HG03460 (cell line): ENCODE results near the gene TMEM273.

ENCODE experiments used
- ATAC-seq: cut with Tn5 transposase; IDR thresholded peaks from one replicate; pipeline ENCODE4 v1.9.1; 2021; ENCODE audit not compliant: unreplicated experiment

TMEM273 gene

GRCh38 chr10:49143249-49143648, 44.9 kb downstream of the TMEM273 start:
- ATAC-seq: no peak

DNA sequence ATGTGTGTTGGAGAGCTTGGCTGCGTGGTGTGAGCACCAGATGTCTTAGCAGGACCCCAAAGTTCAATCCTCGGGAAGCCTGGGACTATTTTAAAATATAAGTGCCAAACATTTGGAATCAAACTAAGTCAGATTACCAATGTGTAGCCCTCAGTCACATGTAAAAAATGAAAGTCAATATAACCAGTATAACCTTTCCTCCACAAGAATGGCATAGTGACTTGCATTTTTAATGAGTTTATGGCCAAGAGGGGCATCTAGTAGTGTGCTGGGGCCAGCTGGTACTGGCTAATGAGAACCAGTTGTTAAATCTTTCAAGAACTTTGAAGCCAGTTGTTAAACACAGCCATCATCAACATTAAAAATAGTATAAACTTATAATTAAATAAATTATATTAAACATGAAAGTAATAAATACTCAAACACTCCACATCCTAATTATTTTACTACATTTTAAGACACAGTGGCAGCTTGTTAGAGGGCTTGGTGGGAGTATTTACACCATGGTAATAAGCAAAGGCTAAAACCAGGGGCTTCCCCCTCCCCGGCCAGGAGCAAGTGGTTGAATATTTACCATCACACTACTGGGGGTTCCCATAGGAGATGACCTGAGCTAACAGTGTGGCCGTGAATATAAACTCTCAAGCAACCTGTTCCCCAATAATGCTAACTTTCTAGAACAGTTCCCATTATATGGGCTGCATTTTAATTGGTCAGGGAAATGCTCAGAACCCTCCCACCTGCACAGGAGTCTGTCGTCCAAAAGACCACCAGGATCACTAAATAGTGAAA, 46.5 kb downstream of the TMEM273 start:
- ATAC-seq: peak; percentile 88

- no peak for ATAC-seq
These were observed 47.6 kb downstream of the TMEM273 start for GRCh38 chr10:49140304-49141177.

GRCh38 chr10:49139846-49140195, 48.4 kb downstream of the TMEM273 start:
- ATAC-seq: no peak

DNA sequence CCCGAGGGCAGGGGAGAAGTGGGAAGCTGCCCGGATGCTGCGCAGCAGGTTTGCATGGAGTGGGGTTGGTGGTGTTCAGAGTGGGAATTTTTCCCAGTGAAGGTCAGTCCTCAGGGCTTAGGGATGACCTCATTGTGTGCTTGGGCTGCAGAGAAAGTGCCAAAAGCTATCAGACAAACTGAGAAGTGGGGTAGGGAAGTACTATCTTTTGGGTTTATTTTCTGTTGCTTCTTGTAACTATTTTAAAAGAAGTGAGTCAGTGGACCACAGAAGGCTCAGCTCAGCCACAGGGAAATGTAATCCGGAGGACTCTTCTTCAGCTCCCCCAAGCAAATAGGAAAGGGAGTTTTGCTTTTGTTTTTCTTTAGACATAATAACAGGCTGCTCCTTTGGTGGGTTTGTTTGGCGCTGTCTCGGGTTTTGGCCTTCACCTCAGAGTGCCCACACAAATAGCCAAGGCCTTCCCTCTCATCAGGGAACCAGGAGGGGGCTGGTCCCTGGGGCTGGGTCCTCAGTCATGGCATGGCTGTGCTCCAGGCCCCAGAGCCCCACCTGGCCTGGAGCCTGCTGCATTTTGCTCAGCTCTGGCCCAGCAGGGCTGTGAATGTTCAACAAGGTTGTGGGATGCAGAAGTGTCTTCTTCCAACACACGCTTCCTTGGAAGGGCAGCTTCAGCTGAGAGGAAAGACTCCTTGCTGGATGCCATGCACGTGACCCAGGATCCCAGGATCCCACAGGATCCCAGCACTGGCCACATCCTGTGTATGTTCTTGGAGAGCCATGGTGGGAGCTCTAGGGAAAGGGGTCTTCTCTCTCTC, 49.0 kb downstream of the TMEM273 start:
- ATAC-seq: no peak

DNA sequence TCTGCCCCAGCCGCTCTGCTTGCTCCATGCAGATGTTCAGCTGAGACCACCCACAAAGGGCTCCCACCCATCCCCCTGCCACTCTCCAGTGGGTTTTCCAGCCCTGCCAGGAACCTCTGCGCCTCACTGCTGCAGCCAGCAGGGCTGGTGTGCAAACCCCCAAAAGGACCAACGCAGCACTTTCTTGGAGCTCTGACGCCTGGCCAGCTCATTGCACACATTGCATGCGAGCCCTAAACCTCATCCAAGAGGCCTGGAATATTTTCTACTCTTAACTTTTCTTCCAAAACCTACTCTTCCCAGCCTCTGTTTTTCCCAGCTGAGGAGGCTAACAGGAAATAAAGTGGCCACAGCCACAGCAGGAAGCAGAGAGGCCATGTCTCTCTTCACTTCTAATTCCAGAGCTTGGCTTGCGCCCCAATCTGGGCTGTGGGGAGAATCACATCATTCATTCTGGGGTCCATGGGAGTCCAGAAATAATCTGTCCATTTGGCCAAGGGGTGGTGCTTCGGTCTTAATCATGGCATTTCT, 49.8 kb downstream of the TMEM273 start:
- ATAC-seq: no peak

DNA sequence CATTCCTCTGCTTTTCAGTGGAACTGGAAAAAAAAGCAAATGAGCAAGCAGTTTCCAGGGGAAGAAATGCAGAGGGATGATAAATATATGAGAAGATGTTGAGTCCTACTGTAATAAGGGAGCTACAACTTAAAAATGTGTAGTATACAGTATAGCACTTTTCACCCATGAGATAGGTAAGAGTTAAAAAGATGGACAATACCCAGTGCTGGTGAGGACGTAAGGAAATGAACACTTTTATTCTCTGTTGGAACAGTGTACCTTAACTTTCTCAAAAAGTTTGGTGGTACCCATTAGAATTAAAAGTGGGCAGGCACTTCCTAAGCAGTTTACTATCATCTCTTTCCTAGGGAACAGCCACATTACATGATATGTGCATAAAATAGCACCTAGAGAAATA, 51.7 kb downstream of the TMEM273 start:
- ATAC-seq: no peak

DNA sequence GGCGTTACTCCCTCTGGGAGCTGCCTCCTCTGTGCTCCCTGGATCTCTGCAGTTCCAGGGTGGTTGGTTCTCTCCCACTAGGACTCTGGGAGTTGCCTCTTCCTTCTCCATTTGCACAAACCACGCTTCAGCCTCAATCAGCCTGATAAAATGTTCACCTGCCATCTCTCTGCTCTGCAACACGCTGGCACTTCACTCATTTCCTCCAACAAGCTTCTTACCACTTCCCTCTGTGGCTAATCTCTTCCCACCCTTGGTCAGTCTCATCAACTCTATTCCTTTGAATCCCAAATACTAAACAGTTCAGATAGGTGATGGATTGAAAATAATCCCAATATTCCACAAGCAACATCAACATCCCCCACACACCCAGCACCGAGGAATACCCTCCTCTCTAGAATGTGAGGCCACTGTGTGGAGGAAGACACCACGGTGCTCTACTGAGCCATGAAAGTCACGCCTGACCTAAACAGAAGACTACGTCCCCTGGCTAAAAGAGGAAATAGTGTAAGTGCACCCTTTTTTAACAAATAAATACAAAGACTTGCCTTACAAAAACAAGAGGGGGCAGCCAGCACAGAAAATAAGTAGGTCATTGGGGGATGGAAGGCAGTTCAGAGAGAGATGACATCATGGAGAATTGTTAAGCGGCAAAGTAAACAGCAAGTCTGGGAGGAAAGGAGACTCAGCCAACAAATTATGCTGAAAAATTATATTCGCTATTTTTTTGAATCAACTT, 52.4 kb downstream of the TMEM273 start:
- peak; percentile 66 for ATAC-seq

DNA sequence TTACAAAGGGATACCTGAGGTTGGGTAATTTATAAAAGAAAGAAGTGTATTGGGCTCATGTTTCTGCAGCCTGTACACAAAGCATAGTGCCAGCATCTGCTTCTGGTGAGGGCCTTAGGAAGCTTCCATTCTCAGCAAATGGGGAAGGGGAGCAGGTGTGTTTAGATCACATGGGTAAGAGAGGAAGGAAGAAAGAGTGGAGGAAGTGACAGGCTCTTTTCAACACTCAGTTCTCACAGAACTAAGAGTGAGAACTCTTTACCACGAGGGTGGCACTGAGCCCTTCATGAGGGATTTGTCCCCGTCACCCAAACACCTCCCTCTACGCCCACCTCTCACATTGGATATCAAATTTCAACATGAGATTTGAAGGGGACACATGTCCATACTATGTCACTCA, 53.9 kb downstream of the TMEM273 start:
- ATAC-seq: no peak

DNA sequence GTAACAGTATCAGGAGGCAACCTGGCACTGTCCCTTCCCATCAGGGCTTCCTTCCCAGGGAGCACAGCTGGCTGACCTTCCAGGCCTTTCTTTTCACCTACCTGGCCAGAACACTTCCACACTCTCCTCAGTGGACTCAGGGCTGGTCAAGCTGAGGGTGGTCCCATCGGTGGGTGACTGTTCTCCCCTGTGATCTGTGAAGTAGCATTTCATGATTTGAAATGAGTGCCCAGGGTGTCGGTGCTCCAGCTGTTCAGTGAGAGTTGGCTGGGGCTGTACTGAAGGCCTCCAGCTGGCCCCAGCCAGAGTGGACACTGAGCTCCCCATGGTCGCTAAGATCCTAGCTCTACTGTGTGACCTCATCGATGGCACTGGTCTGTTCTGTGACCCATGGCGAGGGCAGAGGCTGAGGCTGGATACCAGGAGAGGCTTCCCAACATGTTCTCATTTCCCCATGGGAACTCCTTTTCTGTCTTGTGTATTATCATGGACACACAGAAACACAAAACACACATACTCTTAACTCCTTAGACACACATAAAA, 54.4 kb downstream of the TMEM273 start, which contains the start of gene FAM170B:
Gene FAM170B (minus strand): TSS at position 316 of the 543 bp plus-strand sequence. CDS start 103 bp downstream, at position 213.
- ATAC-seq: no peak

DNA sequence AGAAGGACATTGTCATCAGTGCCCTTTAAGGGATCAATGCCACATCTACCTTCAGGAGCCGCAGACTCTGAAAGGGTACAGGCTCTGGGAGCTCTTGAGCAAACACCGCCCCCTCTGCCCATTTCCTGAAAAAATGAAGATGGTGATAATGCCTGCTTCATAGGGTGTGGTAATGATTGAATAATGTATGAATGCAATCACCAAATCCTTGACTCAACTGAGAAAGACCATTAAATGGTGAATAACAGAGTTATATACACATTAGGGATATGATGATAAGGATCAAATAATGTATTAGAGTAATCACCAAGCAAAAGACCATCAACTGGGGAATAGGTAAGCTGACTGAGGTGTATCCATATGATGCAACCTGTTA, 55.8 kb downstream of the TMEM273 start:
- ATAC-seq: no peak

DNA sequence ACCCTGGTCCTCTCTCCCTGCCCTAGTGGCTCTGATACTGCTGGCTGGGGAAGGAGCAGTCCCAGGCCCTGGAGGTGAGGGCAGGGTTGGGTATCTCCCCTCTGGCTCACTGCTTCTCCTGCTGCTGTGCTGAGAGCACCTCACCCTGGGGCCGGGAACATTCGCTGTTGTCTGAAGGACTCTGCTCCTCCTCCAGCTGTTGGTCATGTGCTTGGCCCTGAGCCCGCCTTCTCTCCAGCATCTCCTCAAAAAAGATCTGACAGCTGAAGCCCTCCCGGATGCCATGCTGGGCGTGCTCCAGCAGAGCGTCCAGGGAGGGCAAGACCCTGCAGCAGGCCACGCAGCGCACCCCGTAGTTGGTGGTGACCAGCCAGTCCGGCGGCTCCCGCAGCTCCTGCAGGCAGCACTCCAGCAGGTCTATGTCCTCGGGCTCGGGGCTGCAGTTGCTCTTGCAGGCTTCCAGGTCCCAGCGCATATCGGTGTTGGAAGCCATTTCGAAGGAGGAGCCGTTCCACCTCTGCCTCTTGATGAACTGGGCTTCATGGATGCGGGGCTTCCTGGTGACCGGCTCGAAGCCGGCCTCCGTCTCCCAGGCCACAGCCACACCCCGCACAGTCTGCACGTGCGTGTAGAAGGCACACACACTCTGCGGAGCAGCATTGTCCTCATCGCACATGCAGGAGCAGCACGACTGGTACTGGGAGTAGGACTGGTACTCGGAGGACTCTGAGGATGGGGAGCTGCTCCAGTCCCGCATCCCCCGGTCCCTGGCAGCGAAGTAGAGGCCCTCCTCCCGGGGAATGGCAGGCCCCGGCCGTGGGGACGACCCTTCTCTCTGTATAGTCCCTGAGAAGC, 56.5 kb downstream of the TMEM273 start:
- ATAC-seq: no peak

GRCh38 chr10:49129376-49129775, 58.8 kb downstream of the TMEM273 start:
- ATAC-seq: no peak

DNA sequence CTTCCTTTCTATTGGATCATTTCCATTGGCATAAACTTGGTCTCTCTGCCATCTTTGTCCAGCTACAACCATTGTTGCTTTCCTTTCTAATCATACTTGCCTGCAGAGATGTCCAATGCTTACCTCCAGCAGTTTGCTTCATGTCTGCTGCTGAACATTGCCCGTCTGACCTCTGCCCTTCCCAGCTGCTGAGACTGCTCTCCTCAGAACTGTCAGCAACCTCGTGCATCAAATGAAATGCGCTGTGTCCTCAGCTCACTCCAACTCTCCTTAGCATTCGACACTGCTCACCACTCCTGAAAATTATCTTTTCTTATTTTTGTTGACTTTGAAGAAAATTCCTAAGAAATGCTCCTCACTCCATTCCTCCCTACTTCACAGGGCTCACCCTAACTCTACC, 59.3 kb downstream of the TMEM273 start:
- no peak for ATAC-seq

- ATAC-seq: no peak
These were observed 63.9 kb downstream of the TMEM273 start for GRCh38 chr10:49123981-49124950.

GRCh38 chr10:49120911-49121310, 67.3 kb downstream of the TMEM273 start:
- no peak for ATAC-seq

DNA sequence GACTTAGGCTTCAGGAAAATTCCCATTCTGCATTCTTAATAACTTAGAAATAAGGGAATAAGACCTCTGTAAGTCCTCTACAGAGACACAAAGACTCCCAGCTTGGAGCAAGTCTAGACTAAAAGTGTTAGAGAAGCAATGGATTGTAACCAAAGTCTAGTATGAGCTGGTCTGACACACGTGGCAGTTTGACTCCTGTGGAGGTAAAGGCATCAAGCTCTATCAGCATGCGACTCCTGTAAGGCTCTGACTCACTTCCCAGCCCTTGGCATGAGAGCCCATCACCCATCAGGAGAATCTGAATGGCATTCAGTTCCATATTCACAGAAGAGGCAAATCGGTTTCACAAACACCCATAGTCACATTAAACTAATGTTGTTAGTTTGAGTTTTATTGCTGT, 68.4 kb downstream of the TMEM273 start:
- ATAC-seq: no peak
